Renal cortical epithelial cell (primary cell): Measurements from ENCODE around the gene P2RY14. TPM values are rescaled to one million over a fixed set of nuclear protein-coding genes. Genes with fewer than 3 reads are reported as not detected.

Experiments used
- DNase-seq: peaks from one replicate; pipeline ENCODE4 v3.0.0-alpha.2; 2011; ENCODE audit warnings: low read depth
- total RNA-seq: library from RNA; depleted of rRNA; stranded (reverse); fragments of >200 nt; gene quantifications from 2 replicates; pipeline ENCODE4 v1.2.3, GENCODE V29; 2014

Gene P2RY14
- total RNA-seq: not detected in 2 replicates

DNA sequence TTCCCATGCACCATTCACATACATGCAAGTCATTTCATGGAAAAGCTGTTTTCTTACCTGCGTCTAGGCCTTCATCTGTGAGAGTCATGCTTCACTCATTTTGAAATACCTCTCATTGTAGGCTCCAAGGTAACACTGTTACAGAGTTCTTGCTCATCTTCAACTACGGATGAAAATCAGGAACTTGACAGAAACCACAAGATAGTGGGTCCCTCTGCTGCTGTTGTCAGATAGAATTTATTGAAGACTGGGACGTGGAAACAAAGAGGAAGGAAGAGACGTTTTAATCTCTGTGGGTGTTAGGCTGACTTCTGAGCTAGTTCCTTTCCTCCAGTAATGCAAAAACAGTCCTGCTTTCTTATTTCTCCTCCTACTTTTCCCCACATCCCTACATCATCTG is at the start of gene P2RY14:
TSS of gene P2RY14 (minus strand) at position 313 of the 400 bp plus-strand sequence. CDS start 64,226 bp downstream, outside the sequence.
- DNase-seq: no peak

GRCh38 chr3:151327571-151328198 is 49.3 kb upstream of the P2RY14 start:
- peak; percentile 47 for DNase-seq

DNA sequence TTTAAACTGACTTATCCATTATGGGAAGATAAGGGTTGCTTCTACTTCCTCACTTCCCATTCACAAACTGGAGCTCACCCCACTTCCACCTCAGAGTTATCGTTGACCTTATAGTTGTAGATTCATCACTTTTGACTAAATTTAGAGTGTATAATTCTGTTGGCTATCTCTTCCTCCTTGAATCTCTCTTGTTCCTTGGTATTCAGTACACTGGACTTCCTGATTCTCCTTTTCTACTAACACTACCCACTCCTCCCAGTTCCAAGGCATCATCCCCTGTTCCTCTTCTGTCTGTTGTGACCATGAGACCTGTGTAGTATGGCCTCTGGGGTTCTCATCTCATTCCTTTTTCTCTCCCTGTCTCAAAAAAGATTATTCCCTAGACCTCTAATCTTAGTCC is 44.2 kb upstream of the P2RY14 start:
- DNase-seq: no peak

- DNase-seq: no peak
Measured at GRCh38 chr3:151321526-151321925, 43.2 kb upstream of the P2RY14 start.

- no peak for DNase-seq
Measured at GRCh38 chr3:151320131-151320530, 41.8 kb upstream of the P2RY14 start.

GRCh38 chr3:151319628-151320027 is 41.3 kb upstream of the P2RY14 start:
- no peak for DNase-seq

GRCh38 chr3:151318991-151319390 is 40.6 kb upstream of the P2RY14 start:
- DNase-seq: no peak

DNA sequence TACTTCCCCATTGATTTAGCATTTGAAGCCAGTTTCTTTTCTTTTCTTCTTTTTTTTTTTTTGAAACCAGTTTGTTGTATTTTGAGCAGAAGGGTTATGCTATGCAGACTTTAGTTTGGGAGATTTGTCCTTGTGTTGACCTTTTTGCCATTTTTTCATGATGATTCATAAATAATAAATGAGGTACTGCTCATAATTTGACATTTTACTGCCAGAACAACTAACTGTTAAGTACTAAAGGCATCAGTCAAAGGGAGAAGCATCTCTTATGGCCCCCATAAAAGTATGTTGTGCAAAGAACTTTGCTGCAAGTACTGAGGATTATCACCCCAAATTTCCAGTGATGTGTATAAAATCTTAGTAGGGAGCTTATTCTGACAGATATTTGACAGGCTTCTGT is 40.0 kb upstream of the P2RY14 start:
- DNase-seq: no peak

DNA sequence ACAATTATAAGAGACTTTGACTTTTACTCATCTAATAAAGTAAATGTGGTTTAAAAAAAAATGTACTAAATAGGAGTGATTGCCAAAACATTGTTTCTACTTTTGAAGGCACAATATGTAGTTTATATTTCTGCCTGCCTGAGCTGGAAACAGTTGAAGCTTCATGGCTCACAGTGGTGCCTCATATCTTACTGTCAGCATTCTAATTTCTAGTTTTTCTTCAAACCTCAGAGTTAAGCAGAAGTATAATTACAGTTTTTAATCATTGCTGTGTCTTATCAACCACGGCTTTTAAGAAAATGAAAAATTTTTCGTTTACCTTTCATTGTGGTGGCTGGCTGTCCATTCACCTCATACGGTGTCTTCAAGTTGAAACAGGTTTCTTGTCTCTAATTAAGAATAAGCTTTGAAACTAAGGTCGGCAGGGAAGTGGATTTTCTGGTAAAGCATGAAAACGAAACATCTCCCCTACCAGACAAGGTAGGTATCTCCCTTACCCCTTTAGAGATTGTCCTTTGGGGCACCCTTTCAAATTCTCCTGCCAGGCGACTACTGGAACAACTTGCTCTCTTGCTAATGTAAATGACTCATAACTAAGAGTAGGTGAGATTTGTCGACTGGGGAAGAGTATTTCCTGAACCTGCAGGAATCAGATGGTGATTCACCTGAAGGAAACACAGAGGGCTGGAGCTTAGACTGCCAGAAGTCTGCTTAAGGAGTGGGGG is 38.1 kb upstream of the P2RY14 start, which contains the start of gene GPR87:
TSS of gene GPR87 (minus strand) at position 554 of the 725 bp plus-strand sequence. CDS start 16,720 bp downstream, outside the sequence.
- peak; percentile 95 for DNase-seq

DNA sequence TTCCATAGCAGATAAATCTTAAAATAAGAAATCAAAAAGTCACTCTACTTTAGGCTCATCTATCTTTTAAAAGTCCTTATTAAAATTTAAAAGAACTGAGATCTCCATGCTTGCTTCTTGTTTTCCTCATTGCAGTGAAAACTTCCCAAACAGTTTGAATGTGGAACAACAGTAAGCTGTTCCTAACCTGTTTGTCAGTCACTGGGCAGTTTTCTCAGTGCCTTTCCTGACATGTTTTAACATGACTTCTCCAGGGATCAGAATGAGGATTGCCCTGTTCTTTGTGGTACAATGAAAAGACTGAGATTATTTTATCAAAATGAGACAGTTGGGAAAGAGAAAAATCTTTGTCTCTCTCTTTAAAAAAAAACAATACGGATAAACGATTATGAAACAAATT is 37.5 kb upstream of the P2RY14 start:
- DNase-seq: no peak

DNA sequence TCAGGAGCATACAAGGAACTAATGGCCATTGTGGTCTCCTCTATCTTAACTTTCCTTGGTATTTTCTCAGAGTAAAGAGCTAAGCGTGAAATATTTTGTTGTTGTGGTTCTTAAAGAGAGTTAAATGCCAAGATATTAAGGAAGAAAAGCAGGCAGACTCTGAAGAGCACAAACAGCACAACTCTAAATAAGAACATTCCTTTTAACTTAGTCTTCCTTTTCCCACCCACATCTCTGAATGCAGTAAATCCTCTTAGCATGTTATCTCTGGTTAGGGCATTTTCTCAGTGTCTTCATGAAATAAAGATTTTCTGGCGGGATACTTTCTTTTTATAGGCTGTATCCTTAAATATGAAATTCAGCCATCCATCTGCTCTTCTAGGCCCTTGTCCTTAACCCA is 36.8 kb upstream of the P2RY14 start:
- no peak for DNase-seq

DNA sequence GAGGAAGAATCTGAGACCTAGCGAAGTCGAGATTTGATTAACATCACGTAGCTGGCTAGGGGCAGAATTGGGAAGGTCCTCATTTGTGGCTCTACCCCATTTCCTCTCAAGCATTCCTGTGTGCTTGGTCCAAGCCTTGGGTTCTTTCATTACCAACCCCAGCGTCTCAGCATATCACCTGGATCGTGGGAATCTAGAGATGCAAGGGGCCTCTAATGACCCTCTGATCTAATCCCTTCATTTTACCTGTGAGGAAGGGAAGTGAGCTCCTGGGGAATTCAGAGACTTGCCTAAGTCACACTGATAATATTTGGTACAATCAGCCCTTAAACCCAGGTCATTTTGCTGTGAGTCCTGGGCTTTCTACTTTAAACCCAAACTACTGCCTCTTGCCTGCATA is 36.3 kb upstream of the P2RY14 start:
- no peak for DNase-seq

GRCh38 chr3:151314137-151314536 is 35.8 kb upstream of the P2RY14 start:
- DNase-seq: no peak

- DNase-seq: no peak
Measured at GRCh38 chr3:151312972-151313371, 34.6 kb upstream of the P2RY14 start.

GRCh38 chr3:151309566-151309965 is 31.2 kb upstream of the P2RY14 start:
- no peak for DNase-seq

- no peak for DNase-seq
Measured at GRCh38 chr3:151307583-151308488, 29.5 kb upstream of the P2RY14 start.

DNA sequence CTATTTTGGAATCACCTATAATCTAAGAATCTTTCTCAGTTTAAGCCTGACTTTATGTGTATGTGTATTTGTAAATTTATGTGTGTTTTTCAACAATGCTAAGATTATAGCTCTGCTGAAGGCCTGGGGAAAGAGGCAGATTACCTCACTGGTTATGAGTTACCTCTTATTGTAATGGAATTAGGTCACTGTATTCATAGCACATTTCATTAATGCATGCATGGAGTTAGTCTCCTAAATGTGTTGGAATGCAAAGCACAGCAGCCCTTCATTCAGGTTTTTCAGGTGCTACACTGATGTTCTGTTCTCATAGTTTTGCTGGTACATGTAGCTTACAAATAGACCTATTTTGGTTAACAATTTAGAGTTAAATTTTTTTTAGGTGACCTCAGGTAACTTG is 28.8 kb upstream of the P2RY14 start:
- no peak for DNase-seq

DNA sequence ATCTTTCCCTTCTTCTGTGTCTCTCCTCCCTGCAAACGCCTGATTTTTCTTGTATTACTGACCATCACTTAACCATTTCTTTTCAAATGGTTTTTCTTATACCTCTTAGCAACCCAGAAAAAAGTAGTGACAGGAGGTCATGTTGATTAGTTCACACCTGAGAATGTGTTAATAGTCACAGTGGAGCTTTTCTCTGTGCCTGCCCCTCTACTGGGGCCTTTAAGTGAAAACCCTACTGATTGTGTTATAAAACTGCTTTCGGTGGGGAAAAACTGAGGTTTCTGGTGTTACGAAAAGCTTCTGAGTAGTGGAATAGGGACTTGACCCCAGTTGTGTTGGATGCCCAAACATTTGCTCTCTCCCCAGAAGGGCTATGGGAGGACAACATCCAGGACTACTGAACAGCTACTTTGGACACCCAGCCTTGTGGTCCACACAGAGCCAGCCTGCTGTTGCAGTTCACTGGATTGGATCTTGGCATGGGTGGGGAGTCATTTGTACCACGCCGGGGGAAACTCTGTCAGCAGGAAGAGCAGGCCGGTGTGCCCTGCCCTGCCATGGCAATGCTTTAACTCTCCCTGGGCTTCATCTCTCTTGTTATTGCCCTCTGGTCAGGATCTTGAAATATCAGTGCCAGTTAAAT is 27.9 kb upstream of the P2RY14 start:
- peak; percentile 52 for DNase-seq

DNA sequence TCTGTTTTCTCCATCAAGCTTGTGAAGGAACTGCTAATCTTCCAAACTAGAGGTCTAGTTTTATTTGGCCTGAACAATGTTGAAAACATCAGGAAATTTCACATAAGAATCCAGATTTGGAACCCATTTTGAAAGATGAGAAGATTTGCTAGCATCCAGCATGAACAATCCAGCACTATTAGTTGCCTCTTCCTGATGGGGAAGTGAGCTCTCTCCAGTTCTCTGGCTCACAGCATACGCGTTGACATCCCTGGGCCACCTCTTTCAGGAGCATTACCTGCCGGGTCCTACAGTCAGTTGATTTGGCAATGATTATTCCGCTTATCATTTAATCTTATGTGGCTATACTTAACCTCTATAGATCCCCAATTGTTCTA is 27.4 kb upstream of the P2RY14 start:
- no peak for DNase-seq

DNA sequence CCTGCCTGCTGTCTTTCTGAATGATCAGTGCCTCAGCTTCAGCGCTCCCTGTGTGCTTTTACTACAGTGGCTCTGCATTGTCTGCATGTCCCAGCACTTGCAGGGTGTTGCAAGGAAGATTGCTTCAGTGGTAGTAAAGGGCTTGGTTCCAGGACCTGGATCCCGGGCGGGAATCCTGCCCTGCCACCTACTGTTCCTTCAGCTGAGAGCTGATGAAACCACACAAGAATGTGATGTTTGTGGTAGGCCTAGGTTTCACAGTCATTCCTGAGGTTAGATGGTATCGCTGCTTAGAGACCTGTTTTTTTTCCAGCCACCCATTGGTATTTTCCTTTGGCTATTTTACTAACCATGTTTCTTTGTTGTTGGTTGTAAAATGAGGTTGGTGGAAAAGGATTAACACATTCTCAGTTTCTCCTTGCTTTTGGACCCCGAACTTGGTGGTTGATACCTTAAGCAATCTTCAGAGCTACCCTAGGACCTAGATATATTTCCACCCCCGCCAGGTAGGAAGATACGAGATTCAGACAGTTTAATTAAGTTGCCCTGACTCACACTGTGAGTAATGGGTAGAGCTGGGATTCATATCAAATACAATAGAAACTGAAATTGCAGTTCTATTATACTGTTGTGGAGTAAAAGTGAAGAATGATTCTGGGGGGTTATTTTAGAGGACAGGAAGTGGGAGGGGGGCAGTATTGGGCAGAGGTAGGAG is 26.9 kb upstream of the P2RY14 start:
- DNase-seq: peak; percentile 99

GRCh38 chr3:151303751-151304150 is 25.4 kb upstream of the P2RY14 start:
- DNase-seq: no peak
